Measurements from ENCODE around the gene SNRK.
"Not testable (repeated sequence)": the region's sequence is repeated elsewhere in the genome, so short reads cannot be mapped to it uniquely, and the experiment has no call there.

SNRK gene

DNA sequence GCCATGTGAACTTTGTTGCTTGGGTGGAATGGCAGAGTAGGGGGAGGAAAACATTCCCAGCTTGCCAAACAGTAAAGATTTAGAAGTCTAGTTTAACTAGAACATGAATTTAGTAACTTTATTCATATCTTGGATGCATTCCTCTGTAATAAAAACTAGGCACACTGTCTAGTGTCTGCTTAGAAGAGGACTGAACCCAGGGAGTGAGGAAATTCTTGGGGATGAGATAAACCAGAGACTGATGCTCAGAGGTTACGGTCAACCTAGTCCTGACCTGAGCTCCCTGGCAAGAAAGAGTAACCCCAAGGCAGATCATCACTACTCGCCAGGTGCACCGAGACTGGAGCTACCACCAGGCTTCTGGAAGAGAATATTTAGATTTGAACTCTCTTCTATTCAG is 58.2 kb downstream of the SNRK start:
- peaks cover 59% of the 10 kb centered on the region for H3K4me1 Mint-ChIP-seq
- H3K27ac Mint-ChIP-seq (ENCODE audit: low read depth): peak overlapping the region; percentile 61
- no peaks in the 10 kb centered on the region for H3K27me3 Mint-ChIP-seq
- no peak overlapping the region for H3K4me3 Mint-ChIP-seq
- ATAC-seq (replicated peaks; ENCODE audit: extremely low read depth, poor library complexity, severe bottlenecking) (no peak), DNase-seq (ENCODE audit: low spot score in 2 of 2) (no peak)
- no peaks in the 10 kb centered on the region for H3K9me3 Mint-ChIP-seq
- peaks cover 71% of the 10 kb centered on the region for H3K36me3 Mint-ChIP-seq (ENCODE audit: insufficient read depth)

DNA sequence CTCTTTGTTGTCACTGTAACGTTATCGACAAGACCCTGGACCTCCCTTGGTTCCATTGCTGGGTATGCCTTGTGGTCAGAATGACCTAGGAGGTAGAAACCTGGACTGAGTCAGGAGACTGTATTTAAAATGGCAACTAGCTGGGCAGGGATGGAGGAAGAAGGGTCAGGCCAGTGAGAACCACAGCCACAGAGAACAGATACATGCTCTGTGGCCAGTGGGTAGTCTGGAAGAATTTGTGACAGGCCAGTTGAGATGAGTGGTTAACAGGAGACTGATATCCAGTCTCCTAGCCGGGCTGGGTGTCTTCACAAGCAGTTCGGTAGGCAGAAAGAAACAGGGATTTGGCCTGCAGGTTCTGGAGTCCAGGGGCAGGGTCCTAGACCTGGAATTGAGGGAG is 58.9 kb downstream of the SNRK start:
- Mint-ChIP-seq H3K36me3 (ENCODE audit: insufficient read depth) (peaks cover 66% of the 10 kb centered on the region), H3K4me1 (peaks cover 59% of the 10 kb centered on the region), H3K9me3 (no peaks in the 10 kb centered on the region), H3K4me3 (peak overlapping the region; percentile 36), H3K27me3 (no peaks in the 10 kb centered on the region), H3K27ac (ENCODE audit: low read depth) (peak overlapping the region; percentile 95)
- ATAC-seq (replicated peaks; ENCODE audit: extremely low read depth, poor library complexity, severe bottlenecking) (no peak), DNase-seq (ENCODE audit: low spot score in 2 of 2) (no peak)

DNA sequence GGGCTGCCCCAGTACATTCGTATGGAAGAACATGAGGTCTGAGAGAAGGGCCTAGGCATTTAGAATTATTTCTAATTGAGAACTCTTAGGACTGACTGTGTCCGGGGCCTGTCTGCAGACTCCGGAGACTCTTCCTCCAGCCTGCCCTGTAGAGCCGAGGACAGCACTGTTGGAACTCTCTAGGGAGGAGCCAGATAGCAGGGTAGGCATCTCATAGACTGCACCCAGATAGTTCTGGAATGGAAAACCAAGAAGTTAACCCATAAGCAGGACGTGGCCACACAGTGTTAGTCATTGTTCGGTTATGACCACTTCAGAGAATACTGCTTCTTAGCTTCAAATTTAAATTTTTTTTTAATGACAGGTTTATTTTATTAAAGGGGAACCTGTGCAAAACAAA is 59.5 kb downstream of the SNRK start:
- Mint-ChIP-seq H3K4me1 (peaks cover 59% of the 10 kb centered on the region), H3K27ac (ENCODE audit: low read depth) (peak overlapping the region; percentile 95), H3K27me3 (no peaks in the 10 kb centered on the region), H3K36me3 (ENCODE audit: insufficient read depth) (peaks cover 62% of the 10 kb centered on the region), H3K9me3 (no peaks in the 10 kb centered on the region), H3K4me3 (peak overlapping the region; percentile 36)
- DNase-seq (ENCODE audit: low spot score in 2 of 2) (no peak), ATAC-seq (replicated peaks; ENCODE audit: extremely low read depth, poor library complexity, severe bottlenecking) (no peak)

DNA sequence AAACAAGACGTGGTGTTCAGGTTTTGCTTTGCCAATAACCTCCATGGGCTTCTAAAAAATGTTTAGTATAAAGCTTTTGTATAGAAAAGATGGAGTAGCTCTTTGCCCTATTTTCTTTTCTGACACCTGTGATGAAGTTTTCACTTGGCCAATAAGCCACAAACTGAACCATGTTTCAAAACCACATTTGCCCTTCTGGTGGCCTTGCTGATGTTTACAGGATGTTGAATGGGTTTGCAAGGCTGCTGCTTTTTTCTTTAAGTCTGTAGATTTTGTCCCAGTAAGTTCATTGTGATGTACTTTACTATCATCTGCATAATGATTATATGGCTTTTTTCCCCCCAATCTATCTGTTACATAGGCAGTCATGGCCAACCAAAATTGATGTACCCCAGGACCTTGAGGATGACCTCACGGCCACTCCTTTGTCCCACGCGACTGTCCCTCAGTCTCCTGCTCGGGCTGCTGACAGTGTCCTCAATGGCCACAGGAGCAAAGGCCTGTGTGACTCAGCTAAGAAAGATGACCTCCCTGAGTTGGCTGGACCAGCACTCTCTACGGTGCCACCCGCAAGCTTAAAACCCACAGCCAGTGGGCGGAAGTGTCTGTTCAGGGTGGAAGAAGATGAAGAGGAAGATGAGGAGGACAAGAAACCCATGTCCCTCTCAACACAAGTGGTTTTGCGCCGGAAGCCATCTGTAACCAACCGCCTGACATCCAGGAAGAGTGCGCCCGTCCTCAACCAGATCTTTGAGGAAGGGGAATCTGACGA is 60.8 kb downstream of the SNRK start:
- H3K4me3 Mint-ChIP-seq: peak overlapping the region; percentile 71
- H3K4me1 Mint-ChIP-seq: peaks cover 67% of the 10 kb centered on the region
- peak; percentile 91 for ATAC-seq (replicated peaks; ENCODE audit: extremely low read depth, poor library complexity, severe bottlenecking)

DNA sequence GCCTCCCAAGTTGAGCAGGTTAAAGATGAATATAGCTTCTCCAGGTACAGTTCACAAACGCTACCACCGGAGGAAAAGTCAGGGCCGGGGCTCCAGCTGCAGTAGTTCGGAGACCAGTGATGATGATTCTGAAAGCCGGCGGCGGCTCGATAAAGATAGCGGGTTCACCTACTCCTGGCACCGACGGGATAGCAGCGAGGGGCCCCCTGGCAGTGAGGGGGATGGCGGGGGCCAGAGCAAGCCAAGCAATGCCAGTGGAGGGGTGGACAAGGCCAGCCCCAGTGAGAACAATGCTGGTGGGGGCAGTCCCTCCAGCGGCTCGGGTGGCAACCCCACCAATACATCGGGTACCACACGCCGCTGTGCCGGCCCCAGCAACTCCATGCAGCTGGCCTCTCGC is 61.4 kb downstream of the SNRK start:
- no peaks in the 10 kb centered on the region for H3K27me3 Mint-ChIP-seq
- peak overlapping the region; percentile 95 for H3K27ac Mint-ChIP-seq (ENCODE audit: low read depth)
- DNase-seq (ENCODE audit: low spot score in 2 of 2) (no peak), ATAC-seq (replicated peaks; ENCODE audit: extremely low read depth, poor library complexity, severe bottlenecking) (no peak)
- H3K4me1 Mint-ChIP-seq: peaks cover 61% of the 10 kb centered on the region
- peaks cover 9% of the 10 kb centered on the region for H3K9me3 Mint-ChIP-seq
- H3K36me3 Mint-ChIP-seq (ENCODE audit: insufficient read depth): peaks cover 63% of the 10 kb centered on the region
- H3K4me3 Mint-ChIP-seq: peak overlapping the region; percentile 71

More for the DNA sequence above, 60.8 kb downstream of the SNRK start:
- DNase-seq (ENCODE audit: low spot score in 2 of 2): peak in 1 of 2 donors; percentile 69
- H3K27ac Mint-ChIP-seq (ENCODE audit: low read depth): peak overlapping the region; percentile 95
- H3K27me3 Mint-ChIP-seq: no peaks in the 10 kb centered on the region
- peaks cover 9% of the 10 kb centered on the region for H3K9me3 Mint-ChIP-seq
- peaks cover 68% of the 10 kb centered on the region for H3K36me3 Mint-ChIP-seq (ENCODE audit: insufficient read depth)

DNA sequence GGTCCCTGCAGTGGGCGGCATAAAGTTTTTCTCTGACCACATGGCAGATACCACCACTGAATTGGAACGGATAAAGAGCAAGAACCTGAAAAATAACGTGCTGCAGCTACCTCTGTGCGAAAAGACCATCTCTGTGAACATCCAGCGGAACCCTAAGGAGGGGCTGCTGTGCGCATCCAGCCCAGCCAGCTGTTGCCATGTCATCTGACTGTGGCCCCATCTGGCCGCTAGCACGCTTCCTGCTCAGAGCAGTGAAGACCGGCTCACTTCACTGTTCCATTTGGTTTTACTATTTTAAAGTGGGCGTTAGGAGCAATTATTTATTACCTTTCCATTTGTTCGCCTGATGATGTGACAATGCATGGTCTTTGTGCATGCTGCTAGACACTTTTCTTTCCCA is 62.0 kb downstream of the SNRK start:
- H3K4me1 Mint-ChIP-seq: peaks cover 57% of the 10 kb centered on the region
- peaks cover 58% of the 10 kb centered on the region for H3K36me3 Mint-ChIP-seq (ENCODE audit: insufficient read depth)
- peaks cover 9% of the 10 kb centered on the region for H3K9me3 Mint-ChIP-seq
- H3K4me3 Mint-ChIP-seq: no peak overlapping the region
- no peak for ATAC-seq (replicated peaks; ENCODE audit: extremely low read depth, poor library complexity, severe bottlenecking)
- DNase-seq (ENCODE audit: low spot score in 2 of 2): no peak
- H3K27me3 Mint-ChIP-seq: no peaks in the 10 kb centered on the region
- peak overlapping the region; percentile 78 for H3K27ac Mint-ChIP-seq (ENCODE audit: low read depth)

DNA sequence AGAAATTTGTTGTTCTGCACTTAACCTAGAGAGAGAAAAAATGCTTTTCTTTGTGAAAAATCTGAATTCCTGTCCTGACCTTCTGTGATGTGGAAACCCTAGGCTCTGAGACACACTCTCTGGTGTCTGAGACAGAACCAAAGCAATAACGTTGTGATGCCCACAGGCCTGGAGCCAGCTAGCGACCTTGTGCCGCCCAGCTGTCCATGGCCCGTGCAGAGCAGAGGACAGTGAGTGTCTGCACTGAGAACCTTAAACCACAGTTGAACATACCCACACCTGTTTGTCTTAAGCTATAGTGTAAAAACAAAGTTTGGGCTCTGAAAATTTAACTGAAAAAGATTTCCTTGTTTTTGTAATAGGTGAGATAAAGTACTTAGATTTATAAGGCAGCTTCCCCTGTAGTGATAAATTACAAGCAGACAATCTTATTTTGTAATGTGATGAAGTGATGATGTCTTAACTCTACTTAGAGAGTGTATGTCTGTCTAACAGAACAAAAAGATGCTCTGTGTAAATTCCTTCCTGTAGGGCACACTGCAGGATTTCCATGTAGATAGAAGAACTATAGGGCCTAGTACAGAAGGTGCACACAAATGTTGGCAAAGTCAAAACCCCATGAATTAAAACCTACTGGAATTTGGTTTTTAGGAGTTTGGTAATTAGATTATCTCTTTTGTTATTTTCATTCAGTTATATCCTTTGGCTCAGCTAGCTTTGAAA is 62.7 kb downstream of the SNRK start:
- no peaks in the 10 kb centered on the region for H3K27me3 Mint-ChIP-seq
- peak overlapping the region; percentile 7 for H3K4me3 Mint-ChIP-seq
- H3K27ac Mint-ChIP-seq (ENCODE audit: low read depth): peak overlapping the region; percentile 78
- peaks cover 55% of the 10 kb centered on the region for H3K36me3 Mint-ChIP-seq (ENCODE audit: insufficient read depth)
- H3K4me1 Mint-ChIP-seq: peaks cover 53% of the 10 kb centered on the region
- DNase-seq (ENCODE audit: low spot score in 2 of 2) (no peak), ATAC-seq (replicated peaks; ENCODE audit: extremely low read depth, poor library complexity, severe bottlenecking) (no peak)
- H3K9me3 Mint-ChIP-seq: peaks cover 11% of the 10 kb centered on the region

DNA sequence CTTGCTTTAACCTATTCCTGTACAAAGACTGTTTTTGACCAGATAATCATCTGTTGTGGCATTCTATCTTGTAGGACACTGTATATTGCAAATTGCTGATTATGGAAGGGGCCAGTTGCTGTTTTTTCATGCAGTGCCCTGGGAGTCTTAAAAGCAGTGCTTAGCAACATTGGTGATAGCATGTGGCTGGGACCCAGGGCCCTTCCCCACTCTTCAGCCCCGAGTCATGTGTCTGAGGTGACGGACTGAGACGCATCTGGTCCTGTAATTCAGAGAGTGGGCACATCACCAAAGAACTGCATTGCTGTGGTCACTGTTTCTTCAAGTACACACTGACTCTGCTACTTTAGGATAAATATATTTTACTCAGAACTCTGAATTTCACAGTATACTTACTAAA is 63.4 kb downstream of the SNRK start:
- H3K4me1 Mint-ChIP-seq: peaks cover 51% of the 10 kb centered on the region
- DNase-seq (ENCODE audit: low spot score in 2 of 2) (no peak), ATAC-seq (replicated peaks; ENCODE audit: extremely low read depth, poor library complexity, severe bottlenecking) (no peak)
- H3K36me3 Mint-ChIP-seq (ENCODE audit: insufficient read depth): peaks cover 55% of the 10 kb centered on the region
- no peaks in the 10 kb centered on the region for H3K27me3 Mint-ChIP-seq
- peaks cover 18% of the 10 kb centered on the region for H3K9me3 Mint-ChIP-seq
- peak overlapping the region; percentile 78 for H3K27ac Mint-ChIP-seq (ENCODE audit: low read depth)
- H3K4me3 Mint-ChIP-seq: no peak overlapping the region

DNA sequence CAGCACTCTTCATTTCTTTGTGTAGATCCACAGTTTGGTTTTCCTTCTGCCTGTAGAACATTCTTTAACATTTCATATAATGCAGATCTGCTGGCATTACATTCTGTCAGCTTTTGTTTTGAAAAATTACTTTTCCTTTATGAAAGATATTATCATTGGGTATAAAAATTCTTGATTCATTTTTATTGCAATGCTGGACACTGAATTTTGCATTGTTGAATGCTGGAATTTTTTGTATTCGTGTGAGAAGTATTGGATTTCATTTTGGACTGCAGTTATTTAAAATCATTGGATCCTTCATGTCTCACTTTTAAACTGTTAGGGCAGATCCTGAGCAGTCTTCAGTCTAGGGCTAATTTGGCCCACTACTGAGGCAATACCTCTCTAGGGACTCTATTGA is 67.1 kb downstream of the SNRK start:
- H3K27ac Mint-ChIP-seq (ENCODE audit: low read depth): peak overlapping the region; percentile 71
- ATAC-seq (replicated peaks; ENCODE audit: extremely low read depth, poor library complexity, severe bottlenecking) (no peak), DNase-seq (ENCODE audit: low spot score in 2 of 2) (no peak)
- H3K4me1 Mint-ChIP-seq: peaks cover 23% of the 10 kb centered on the region
- no peak overlapping the region for H3K4me3 Mint-ChIP-seq
- H3K36me3 Mint-ChIP-seq (ENCODE audit: insufficient read depth): peaks cover 36% of the 10 kb centered on the region
- H3K27me3 Mint-ChIP-seq: no peaks in the 10 kb centered on the region
- peaks cover 36% of the 10 kb centered on the region for H3K9me3 Mint-ChIP-seq

DNA sequence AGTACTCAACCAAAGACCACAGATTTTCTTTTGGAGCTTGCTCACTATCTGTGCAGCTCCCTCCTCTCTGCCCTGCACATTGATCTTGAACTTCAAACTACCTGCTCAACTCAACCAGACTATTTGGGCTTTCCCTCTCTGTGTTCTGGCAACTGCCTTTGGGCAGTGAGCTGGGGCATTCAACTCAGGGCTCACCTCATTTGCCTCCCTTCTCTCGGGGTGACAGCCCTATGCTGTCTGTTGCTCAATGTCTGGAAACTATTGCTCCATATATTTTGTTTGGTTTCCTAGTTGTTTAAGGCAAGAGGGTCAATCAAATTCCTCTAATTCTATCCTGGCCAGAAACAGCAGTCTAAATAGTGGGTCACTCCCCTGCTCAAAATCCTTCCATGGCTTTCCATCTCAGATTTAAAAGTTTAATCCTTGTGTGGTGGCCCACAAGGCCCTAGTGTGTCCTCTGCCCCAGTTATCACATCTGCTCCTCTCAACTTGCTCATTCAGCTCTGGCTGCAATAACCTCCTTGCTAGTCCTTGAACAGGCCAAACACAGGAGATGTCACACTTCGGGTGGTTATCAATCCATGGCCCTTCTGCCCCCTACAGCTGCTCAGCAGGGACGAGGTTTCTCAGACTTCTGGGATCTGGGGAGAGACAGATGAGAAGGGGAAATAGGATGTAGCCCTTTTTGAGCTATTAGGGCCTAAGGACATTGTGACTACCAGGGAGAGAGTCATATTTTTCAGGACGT is 67.8 kb downstream of the SNRK start:
- ATAC-seq (replicated peaks; ENCODE audit: extremely low read depth, poor library complexity, severe bottlenecking) (no peak), DNase-seq (ENCODE audit: low spot score in 2 of 2) (no peak)
- Mint-ChIP-seq H3K4me3 (peak overlapping the region; percentile 2), H3K4me1 (peaks cover 19% of the 10 kb centered on the region), H3K27me3 (no peaks in the 10 kb centered on the region), H3K9me3 (peaks cover 36% of the 10 kb centered on the region), H3K27ac (ENCODE audit: low read depth) (peak overlapping the region; percentile 71), H3K36me3 (ENCODE audit: insufficient read depth) (peaks cover 29% of the 10 kb centered on the region)

DNA sequence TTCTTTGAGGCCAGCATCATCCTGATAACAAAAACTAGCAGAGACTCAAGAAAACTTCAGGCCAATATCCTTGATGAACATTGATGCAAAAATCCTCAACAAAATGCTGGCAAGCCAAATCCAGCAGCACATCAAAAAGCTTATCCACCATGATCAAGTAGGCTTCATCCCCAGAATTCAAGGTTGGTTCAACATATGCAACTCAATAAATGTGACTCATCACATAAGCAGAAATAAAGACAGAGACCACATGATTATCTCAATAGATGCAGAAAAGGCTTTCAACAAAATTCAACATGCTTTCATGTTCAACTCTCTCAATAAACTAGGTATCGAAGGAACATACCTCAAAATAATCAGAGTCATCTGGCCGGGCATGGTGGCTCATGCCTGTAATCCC is 69.7 kb downstream of the SNRK start:
- not testable (repeated sequence) for H3K4me3 Mint-ChIP-seq; ATAC-seq (replicated peaks; ENCODE audit: extremely low read depth, poor library complexity, severe bottlenecking); H3K27me3 Mint-ChIP-seq; H3K27ac Mint-ChIP-seq (ENCODE audit: low read depth); DNase-seq (ENCODE audit: low spot score in 2 of 2)
- Mint-ChIP-seq H3K4me1 (peaks cover 17% of the 10 kb centered on the region), H3K9me3 (peaks cover 36% of the 10 kb centered on the region), H3K36me3 (ENCODE audit: insufficient read depth) (peaks cover 26% of the 10 kb centered on the region)

DNA sequence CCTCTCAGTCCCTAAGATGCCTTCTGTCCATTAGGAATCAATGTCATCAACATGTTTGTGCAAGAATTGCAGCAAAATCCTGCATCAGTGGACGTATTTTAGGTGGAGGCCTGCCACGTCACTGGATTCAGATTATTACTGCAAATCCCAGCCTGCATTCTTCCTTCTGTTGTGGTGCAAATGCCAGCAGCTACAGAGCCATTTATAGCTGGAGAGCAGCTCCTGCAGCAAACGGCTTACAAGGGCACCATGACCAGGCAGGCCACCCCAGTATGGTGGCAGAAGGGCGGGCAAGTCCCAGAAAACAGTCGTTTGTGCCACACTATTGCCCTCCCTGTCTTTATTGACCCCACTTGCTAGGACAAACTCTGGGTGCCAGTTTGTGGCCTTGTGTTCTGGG is 74.7 kb downstream of the SNRK start:
- H3K27me3 Mint-ChIP-seq: no peaks in the 10 kb centered on the region
- H3K4me1 Mint-ChIP-seq: peaks cover 6% of the 10 kb centered on the region
- ATAC-seq (replicated peaks; ENCODE audit: extremely low read depth, poor library complexity, severe bottlenecking): no peak
- H3K27ac Mint-ChIP-seq (ENCODE audit: low read depth): no peak overlapping the region
- peaks cover 5% of the 10 kb centered on the region for H3K36me3 Mint-ChIP-seq (ENCODE audit: insufficient read depth)
- no peak for DNase-seq (ENCODE audit: low spot score in 2 of 2)
- peaks cover 6% of the 10 kb centered on the region for H3K9me3 Mint-ChIP-seq
- no peak overlapping the region for H3K4me3 Mint-ChIP-seq
